ENCODE results near the gene PAFAH1B2.

The PAFAH1B2 gene

GRCh38 chr11:117225553-117226170 lies 81.6 kb downstream of the PAFAH1B2 start:
- DNase-seq = no peak
